Measurements from ENCODE around the gene CHRNA4.

Gene CHRNA4

GRCh38 chr20:63332488-63333240 is 28.5 kb downstream of the CHRNA4 start:
- H3K27me3 ChIP-seq (ENCODE audit: insufficient read depth, low read length) = no peaks in the 10 kb centered on the region
- 94% methylated on average over 22 of the region's 22 CpGs for WGBS
- no peaks in the 10 kb centered on the region for H3K36me3 ChIP-seq (ENCODE audit: insufficient read depth, low read length)
- no peak overlapping the region for H3K4me3 ChIP-seq (ENCODE audit: low read length)
- H3K9me3 ChIP-seq (ENCODE audit: insufficient read depth, low read depth, low read length) = no peaks in the 10 kb centered on the region
- no peaks in the 10 kb centered on the region for H3K4me1 ChIP-seq (ENCODE audit: insufficient read depth, low read length)
- H3K9ac ChIP-seq (ENCODE audit: low read depth, low read length) = no peak overlapping the region
- H3K27ac ChIP-seq (ENCODE audit: low read depth, low read length) = no peak overlapping the region

GRCh38 chr20:63331741-63332400 is 29.3 kb downstream of the CHRNA4 start:
- H3K27ac ChIP-seq (ENCODE audit: low read depth, low read length) = no peak overlapping the region
- H3K4me3 ChIP-seq (ENCODE audit: low read length) = no peak overlapping the region
- H3K9ac ChIP-seq (ENCODE audit: low read depth, low read length) = no peak overlapping the region
- no peaks in the 10 kb centered on the region for H3K36me3 ChIP-seq (ENCODE audit: insufficient read depth, low read length)
- no peaks in the 10 kb centered on the region for H3K27me3 ChIP-seq (ENCODE audit: insufficient read depth, low read length)
- H3K9me3 ChIP-seq (ENCODE audit: insufficient read depth, low read depth, low read length) = no peaks in the 10 kb centered on the region
- WGBS = 94% methylated on average over 8 of the region's 8 CpGs
- no peaks in the 10 kb centered on the region for H3K4me1 ChIP-seq (ENCODE audit: insufficient read depth, low read length)

- 76% methylated on average over 13 of the region's 13 CpGs for WGBS
- Histone ChIP-seq H3K36me3 (ENCODE audit: insufficient read depth, low read length) (no peaks in the 10 kb centered on the region), H3K4me1 (ENCODE audit: insufficient read depth, low read length) (no peaks in the 10 kb centered on the region), H3K27ac (ENCODE audit: low read depth, low read length) (no peak overlapping the region), H3K4me3 (ENCODE audit: low read length) (no peak overlapping the region), H3K27me3 (ENCODE audit: insufficient read depth, low read length) (no peaks in the 10 kb centered on the region), H3K9me3 (ENCODE audit: insufficient read depth, low read depth, low read length) (no peaks in the 10 kb centered on the region), H3K9ac (ENCODE audit: low read depth, low read length) (no peak overlapping the region)
Measured at GRCh38 chr20:63330940-63331339, 30.2 kb downstream of the CHRNA4 start.

GRCh38 chr20:63330084-63330760 is 30.9 kb downstream of the CHRNA4 start:
- Histone ChIP-seq H3K27ac (ENCODE audit: low read depth, low read length) (no peak overlapping the region), H3K36me3 (ENCODE audit: insufficient read depth, low read length) (no peaks in the 10 kb centered on the region), H3K9ac (ENCODE audit: low read depth, low read length) (no peak overlapping the region), H3K9me3 (ENCODE audit: insufficient read depth, low read depth, low read length) (no peaks in the 10 kb centered on the region), H3K4me1 (ENCODE audit: insufficient read depth, low read length) (no peaks in the 10 kb centered on the region), H3K27me3 (ENCODE audit: insufficient read depth, low read length) (no peaks in the 10 kb centered on the region), H3K4me3 (ENCODE audit: low read length) (no peak overlapping the region)
- 93% methylated on average over 20 of the region's 20 CpGs for WGBS

- H3K4me3 ChIP-seq (ENCODE audit: low read length) = no peak overlapping the region
- no peak overlapping the region for H3K9ac ChIP-seq (ENCODE audit: low read depth, low read length)
- 89% methylated on average over 18 of the region's 18 CpGs for WGBS
- H3K36me3 ChIP-seq (ENCODE audit: insufficient read depth, low read length) = no peaks in the 10 kb centered on the region
- no peaks in the 10 kb centered on the region for H3K27me3 ChIP-seq (ENCODE audit: insufficient read depth, low read length)
- no peak overlapping the region for H3K27ac ChIP-seq (ENCODE audit: low read depth, low read length)
- H3K9me3 ChIP-seq (ENCODE audit: insufficient read depth, low read depth, low read length) = no peaks in the 10 kb centered on the region
- H3K4me1 ChIP-seq (ENCODE audit: insufficient read depth, low read length) = no peaks in the 10 kb centered on the region
Measured at GRCh38 chr20:63329331-63330083, 31.6 kb downstream of the CHRNA4 start.

GRCh38 chr20:63328718-63329275 is 32.4 kb downstream of the CHRNA4 start:
- H3K27ac ChIP-seq (ENCODE audit: low read depth, low read length) = no peak overlapping the region
- 86% methylated on average over 19 of the region's 21 CpGs for WGBS
- H3K4me3 ChIP-seq (ENCODE audit: low read length) = no peak overlapping the region
- H3K9me3 ChIP-seq (ENCODE audit: insufficient read depth, low read depth, low read length) = no peaks in the 10 kb centered on the region
- no peaks in the 10 kb centered on the region for H3K4me1 ChIP-seq (ENCODE audit: insufficient read depth, low read length)
- no peaks in the 10 kb centered on the region for H3K27me3 ChIP-seq (ENCODE audit: insufficient read depth, low read length)
- H3K9ac ChIP-seq (ENCODE audit: low read depth, low read length) = no peak overlapping the region
- no peaks in the 10 kb centered on the region for H3K36me3 ChIP-seq (ENCODE audit: insufficient read depth, low read length)

GRCh38 chr20:63328026-63328700 is 33.0 kb downstream of the CHRNA4 start:
- 92% methylated on average over 20 of the region's 20 CpGs for WGBS
- no peak overlapping the region for H3K4me3 ChIP-seq (ENCODE audit: low read length)
- no peaks in the 10 kb centered on the region for H3K36me3 ChIP-seq (ENCODE audit: insufficient read depth, low read length)
- H3K9ac ChIP-seq (ENCODE audit: low read depth, low read length) = no peak overlapping the region
- H3K4me1 ChIP-seq (ENCODE audit: insufficient read depth, low read length) = 0 out of 2 replicates have a peak, but pooled peaks cover 2% of the 10 kb centered on the region
- no peaks in the 10 kb centered on the region for H3K27me3 ChIP-seq (ENCODE audit: insufficient read depth, low read length)
- H3K27ac ChIP-seq (ENCODE audit: low read depth, low read length) = no peak overlapping the region
- no peaks in the 10 kb centered on the region for H3K9me3 ChIP-seq (ENCODE audit: insufficient read depth, low read depth, low read length)

GRCh38 chr20:63327231-63327745 is 33.9 kb downstream of the CHRNA4 start:
- no peak overlapping the region for H3K27ac ChIP-seq (ENCODE audit: low read depth, low read length)
- no peaks in the 10 kb centered on the region for H3K36me3 ChIP-seq (ENCODE audit: insufficient read depth, low read length)
- H3K27me3 ChIP-seq (ENCODE audit: insufficient read depth, low read length) = no peaks in the 10 kb centered on the region
- no peak overlapping the region for H3K9ac ChIP-seq (ENCODE audit: low read depth, low read length)
- WGBS = 86% methylated on average over 8 of the region's 8 CpGs
- H3K4me3 ChIP-seq (ENCODE audit: low read length) = no peak overlapping the region
- 0 out of 2 replicates have a peak, but pooled peaks cover 4% of the 10 kb centered on the region for H3K4me1 ChIP-seq (ENCODE audit: insufficient read depth, low read length)
- no peaks in the 10 kb centered on the region for H3K9me3 ChIP-seq (ENCODE audit: insufficient read depth, low read depth, low read length)

- H3K27me3 ChIP-seq (ENCODE audit: insufficient read depth, low read length) = no peaks in the 10 kb centered on the region
- no peaks in the 10 kb centered on the region for H3K9me3 ChIP-seq (ENCODE audit: insufficient read depth, low read depth, low read length)
- H3K27ac ChIP-seq (ENCODE audit: low read depth, low read length) = no peak overlapping the region
- WGBS = 88% methylated on average over 15 of the region's 15 CpGs
- H3K4me1 ChIP-seq (ENCODE audit: insufficient read depth, low read length) = 0 out of 2 replicates have a peak, but pooled peaks cover 4% of the 10 kb centered on the region
- no peak overlapping the region for H3K4me3 ChIP-seq (ENCODE audit: low read length)
- no peaks in the 10 kb centered on the region for H3K36me3 ChIP-seq (ENCODE audit: insufficient read depth, low read length)
- no peak overlapping the region for H3K9ac ChIP-seq (ENCODE audit: low read depth, low read length)
Measured at GRCh38 chr20:63326314-63327230, 34.6 kb downstream of the CHRNA4 start.
